ENCODE measurements around the gene TTC38.

GRCh38 chr22:46250783-46251125 is 17.1 kb upstream of the TTC38 start:
- TF ChIP-seq CTCF (IDR thresholded peaks at IDR 0.05) (no peak), POLR2A (IDR thresholded peaks at IDR 0.05) (no peak), POLR2AphosphoS5 (IDR thresholded peaks at IDR 0.05) (no peak)
